ENCODE data around the gene PARD3. TPM values are rescaled to one million over a fixed set of nuclear protein-coding genes. Genes with fewer than 3 reads are reported as not detected.

PARD3 gene
- total RNA-seq, 4 donors from 2014 or later: 150 to 172 (median 165) TPM

- intact Hi-C loops (cut with DNase I; ENCODE audit: low total_unique reads): no loop called here
- 63 to 77% methylated on average over 1 of the region's 1 CpG for WGBS, 2 donors
- no peak for DNase-seq (ENCODE audit: low spot score in 2 of 2)
- no peak overlapping the region for H3K4me3 ChIP-seq (ENCODE audit: low read depth, poor library complexity, severe bottlenecking)
- no peak for TF ChIP-seq CTCF (IDR thresholded peaks at IDR 0.05)
- TF ChIP-seq POLR2A (IDR thresholded peaks at IDR 0.05): no peak
Observed at GRCh38 chr10:34151931-34152330, 663.2 kb downstream of the PARD3 start.

GRCh38 chr10:34151481-34151880, 663.6 kb downstream of the PARD3 start:
- TF ChIP-seq POLR2A (IDR thresholded peaks at IDR 0.05) (no peak), CTCF (IDR thresholded peaks at IDR 0.05) (no peak)
- intact Hi-C loops (cut with DNase I; ENCODE audit: low total_unique reads): no loop called here
- whole genome bisulfite sequencing, 2 donors: 86 to 93% methylated on average over 3 of the region's 3 CpGs
- no peak for DNase-seq (ENCODE audit: low spot score in 2 of 2)
- no peak overlapping the region for H3K4me3 ChIP-seq (ENCODE audit: low read depth, poor library complexity, severe bottlenecking)

GRCh38 chr10:34150103-34150502, 665.0 kb downstream of the PARD3 start:
- TF ChIP-seq CTCF (IDR thresholded peaks at IDR 0.05) (no peak), POLR2A (IDR thresholded peaks at IDR 0.05) (no peak)
- intact Hi-C loops (cut with DNase I; ENCODE audit: low total_unique reads): no loop called here
- 78 to 88% methylated on average over 3 of the region's 3 CpGs for WGBS, 2 donors
- no peak overlapping the region for H3K4me3 ChIP-seq (ENCODE audit: low read depth, poor library complexity, severe bottlenecking)
- no peak for DNase-seq (ENCODE audit: low spot score in 2 of 2)

- 92 to 95% methylated on average over 3 of the region's 3 CpGs for WGBS, 2 donors
- TF ChIP-seq POLR2A (IDR thresholded peaks at IDR 0.05) (no peak), CTCF (IDR thresholded peaks at IDR 0.05) (no peak)
Observed at GRCh38 chr10:34148305-34148657, 666.8 kb downstream of the PARD3 start.

GRCh38 chr10:34147641-34148304, 667.3 kb downstream of the PARD3 start:
- WGBS, 2 donors: 75 to 92% methylated on average over 4 of the region's 4 CpGs
- H3K4me3 ChIP-seq (ENCODE audit: low read depth, poor library complexity, severe bottlenecking): no peak overlapping the region
- DNase-seq (ENCODE audit: low spot score in 2 of 2): no peak
- TF ChIP-seq POLR2A (IDR thresholded peaks at IDR 0.05) (no peak), CTCF (IDR thresholded peaks at IDR 0.05) (no peak)
- intact Hi-C loops (cut with DNase I; ENCODE audit: low total_unique reads): no loop called here

More at GRCh38 chr10:34148305-34148657, 666.8 kb downstream of the PARD3 start:
- DNase-seq (ENCODE audit: low spot score in 2 of 2): no peak
- intact Hi-C loops (cut with DNase I; ENCODE audit: low total_unique reads): no loop called here
- H3K4me3 ChIP-seq (ENCODE audit: low read depth, poor library complexity, severe bottlenecking): no peak overlapping the region

- DNase-seq (ENCODE audit: low spot score in 2 of 2): no peak
- 79 to 81% methylated on average over 3 of the region's 3 CpGs for WGBS, 2 donors
Observed at GRCh38 chr10:34145715-34146114, 669.4 kb downstream of the PARD3 start.

More at GRCh38 chr10:34145715-34146114, 669.4 kb downstream of the PARD3 start:
- TF ChIP-seq CTCF (IDR thresholded peaks at IDR 0.05): no peak
- no peak for TF ChIP-seq POLR2A (IDR thresholded peaks at IDR 0.05)
- H3K4me3 ChIP-seq (ENCODE audit: low read depth, poor library complexity, severe bottlenecking): no peak overlapping the region
- intact Hi-C loops (cut with DNase I; ENCODE audit: low total_unique reads): no loop called here
